ENCODE data around the gene DHX30.
"Not testable (repeated sequence)": the region's sequence is repeated elsewhere in the genome, so short reads cannot be mapped to it uniquely, and the experiment has no call there.

Gene DHX30

GRCh38 chr3:47803480-47804025 lies 615 bp downstream of the DHX30 start:
- no peak for DNase-seq (ENCODE audit: low read depth)

DNA sequence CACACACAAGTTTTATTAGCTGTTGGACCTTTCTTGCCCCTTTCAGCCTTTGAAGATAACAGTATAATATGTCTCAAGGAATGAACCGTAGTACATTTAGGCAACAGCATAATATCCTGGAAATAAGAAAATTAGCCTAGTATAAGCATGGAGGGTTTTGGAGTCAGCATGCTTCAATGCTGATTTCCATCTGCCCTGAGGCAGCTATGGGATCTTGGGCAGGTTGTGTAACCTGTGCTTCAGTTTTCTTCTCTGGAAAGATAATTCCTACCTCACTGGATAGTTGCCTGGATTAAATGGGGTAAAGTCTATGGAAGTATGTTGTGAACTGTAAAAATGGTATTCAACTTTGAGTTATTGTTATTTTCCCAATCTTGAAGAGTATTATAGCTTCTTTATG lies 1.6 kb downstream of the DHX30 start:
- DNase-seq (ENCODE audit: low read depth): no peak

GRCh38 chr3:47813551-47814177 lies 10.7 kb downstream of the DHX30 start:
- no peak for DNase-seq (ENCODE audit: low read depth)

DNA sequence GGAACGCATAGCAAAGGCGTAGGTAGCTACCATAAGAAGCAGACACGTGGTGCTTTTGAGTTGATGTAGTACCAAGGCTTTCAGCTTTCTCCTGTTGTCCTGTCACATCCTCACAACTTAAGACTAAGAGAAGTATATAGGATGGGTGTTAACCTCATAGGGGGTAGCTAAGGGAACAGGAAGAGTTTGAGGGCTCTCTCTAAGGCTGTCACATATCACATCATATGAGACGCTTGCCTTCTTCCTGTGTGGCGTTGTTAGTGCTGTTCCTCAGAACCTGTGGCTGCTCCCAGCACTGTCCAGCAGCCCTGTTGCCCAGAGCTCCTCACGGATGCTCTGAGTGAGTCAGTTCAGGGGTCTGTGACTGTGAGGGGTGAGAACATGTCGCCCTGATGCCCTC lies 14.7 kb downstream of the DHX30 start:
- no peak for DNase-seq (ENCODE audit: low read depth)

DNA sequence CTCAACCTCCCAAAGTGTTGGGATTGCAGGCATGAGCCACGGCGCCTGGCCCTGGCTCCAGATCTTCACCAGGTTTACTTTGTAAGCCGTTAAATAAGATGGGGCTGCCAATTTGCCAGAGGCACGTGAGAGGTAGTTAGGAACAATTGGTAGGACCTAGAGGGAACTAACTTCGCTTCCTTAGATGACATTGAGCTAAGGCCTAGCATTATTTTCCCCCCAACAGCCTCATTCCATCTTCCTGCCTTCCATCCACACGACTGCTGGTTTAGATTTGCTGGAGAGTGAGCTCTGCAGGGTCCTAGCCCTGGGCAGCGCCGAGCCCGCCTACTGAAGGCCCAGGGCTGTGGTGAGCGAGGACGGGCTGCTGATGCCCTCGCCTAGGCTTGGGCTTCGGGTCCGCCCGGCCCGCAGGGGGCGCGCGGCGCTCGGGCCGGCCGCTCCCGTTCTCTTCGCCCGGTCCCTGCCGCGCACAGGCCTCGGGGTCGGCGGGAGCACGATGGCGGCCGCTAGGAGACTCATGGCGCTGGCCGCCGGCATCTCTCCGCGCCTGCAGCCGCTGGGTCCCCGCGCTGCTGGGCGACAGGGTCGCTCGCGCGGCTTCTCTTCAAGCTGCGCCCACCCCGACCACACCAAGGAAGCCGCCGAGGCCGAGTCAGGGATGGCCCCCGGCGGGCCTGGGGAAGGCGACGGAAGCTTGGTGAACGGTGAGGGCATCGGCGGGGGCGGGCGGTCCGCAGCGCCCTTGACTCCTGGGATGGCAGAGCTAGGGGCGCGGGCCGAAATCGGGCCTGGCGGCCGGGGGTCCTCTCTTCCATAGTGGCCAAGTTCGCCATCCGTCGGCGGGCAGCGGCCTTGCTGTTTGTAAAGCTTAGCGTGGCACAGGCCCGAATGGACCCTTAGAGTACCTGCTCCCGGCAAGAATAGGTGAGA lies 21.9 kb downstream of the DHX30 start:
- DNase-seq (ENCODE audit: low read depth): peak; percentile 35

DNA sequence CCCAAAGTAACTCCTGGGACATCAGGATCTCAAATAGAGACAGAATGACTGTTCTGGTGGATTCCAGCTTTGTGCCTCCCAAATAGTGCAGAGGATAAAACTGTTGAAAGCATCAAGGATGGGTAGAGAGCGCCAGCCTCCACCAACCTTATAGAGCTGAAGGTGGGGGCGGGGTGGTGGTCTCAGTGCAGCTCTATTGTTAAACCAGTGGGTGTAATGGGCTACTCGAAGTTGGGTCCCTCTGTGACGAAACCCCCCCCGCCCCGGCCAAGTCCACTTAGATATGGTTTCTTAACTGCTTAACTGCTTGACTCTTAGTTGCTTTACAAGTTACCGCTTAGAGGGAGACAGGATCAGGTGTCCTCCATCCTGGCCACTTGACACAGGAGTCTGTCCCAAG lies 22.7 kb downstream of the DHX30 start:
- no peak for DNase-seq (ENCODE audit: low read depth)

DNA sequence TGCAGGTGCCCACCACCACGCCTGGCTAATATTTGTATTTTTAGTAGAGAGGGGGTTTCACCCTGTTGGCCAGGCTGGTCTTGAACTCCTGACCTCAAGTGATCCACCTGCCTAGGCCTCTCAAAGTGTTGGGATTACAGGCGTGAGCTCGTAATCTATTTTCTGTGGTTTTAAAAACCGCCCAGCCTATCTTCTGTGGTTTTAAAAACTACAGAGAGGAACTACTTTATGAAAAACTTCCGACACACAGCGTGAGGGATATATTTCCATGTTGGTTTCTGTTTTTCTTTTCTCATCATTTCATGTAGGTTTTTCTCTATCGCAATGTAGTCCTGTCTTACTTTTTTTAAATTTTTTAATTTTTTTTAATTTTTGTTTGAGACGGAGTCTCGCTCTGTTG lies 26.5 kb downstream of the DHX30 start:
- not testable (repeated sequence) for DNase-seq (ENCODE audit: low read depth)

GRCh38 chr3:47836986-47837385 lies 34.0 kb downstream of the DHX30 start:
- no peak for DNase-seq (ENCODE audit: low read depth)

- no peak for DNase-seq (ENCODE audit: low read depth)
Observed at GRCh38 chr3:47838503-47838902, 35.6 kb downstream of the DHX30 start.

DNA sequence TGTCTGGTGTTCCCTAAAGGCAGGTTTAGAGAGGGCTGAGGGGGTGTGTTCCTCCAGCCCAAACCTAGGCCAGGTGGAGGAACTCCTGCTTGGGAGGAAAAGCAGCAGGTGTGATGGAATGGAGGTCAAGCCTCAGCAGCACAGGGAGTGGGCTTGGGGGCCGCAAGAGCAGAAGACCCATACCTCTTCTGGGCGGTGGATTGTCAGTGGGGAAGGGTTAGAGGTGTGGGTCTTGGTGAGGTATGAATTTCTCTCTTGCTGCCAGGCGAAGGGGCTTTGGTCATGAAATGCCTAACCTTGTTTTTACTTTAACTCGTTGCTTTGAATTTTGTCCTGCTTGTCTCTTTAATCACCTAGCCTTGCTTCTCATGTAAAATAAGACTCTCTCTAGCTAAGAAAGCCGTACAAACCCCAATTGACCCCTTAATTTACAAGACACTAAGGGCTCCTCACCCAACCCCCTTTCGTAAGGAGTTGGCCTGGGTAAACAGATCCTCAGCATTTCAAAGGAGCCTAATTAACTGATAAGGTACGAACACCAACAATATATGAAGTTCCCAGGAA lies 38.9 kb downstream of the DHX30 start:
- DNase-seq (ENCODE audit: low read depth): no peak

DNA sequence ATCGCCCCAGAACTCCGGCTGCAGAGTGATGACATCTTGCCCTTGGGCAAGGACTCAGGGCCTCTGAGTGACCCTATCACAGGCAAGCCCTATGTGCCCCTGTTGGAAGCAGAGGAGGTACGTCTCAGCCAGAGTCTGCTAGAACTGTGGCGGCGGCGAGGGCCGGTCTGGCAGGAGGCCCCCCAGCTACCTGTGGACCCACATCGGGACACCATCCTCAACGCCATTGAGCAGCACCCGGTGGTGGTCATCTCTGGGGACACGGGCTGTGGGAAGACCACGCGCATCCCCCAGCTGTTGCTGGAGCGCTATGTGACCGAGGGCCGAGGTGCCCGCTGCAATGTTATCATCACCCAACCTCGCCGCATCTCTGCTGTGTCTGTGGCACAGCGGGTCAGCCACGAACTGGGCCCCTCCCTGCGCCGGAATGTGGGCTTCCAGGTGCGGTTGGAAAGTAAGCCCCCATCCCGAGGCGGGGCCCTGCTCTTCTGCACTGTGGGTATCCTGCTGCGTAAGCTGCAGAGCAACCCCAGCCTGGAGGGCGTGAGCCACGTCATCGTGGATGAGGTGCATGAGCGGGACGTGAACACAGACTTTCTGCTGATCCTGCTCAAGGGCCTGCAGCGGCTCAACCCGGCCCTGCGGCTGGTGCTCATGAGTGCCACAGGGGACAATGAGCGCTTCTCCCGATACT lies 43.4 kb downstream of the DHX30 start:
- DNase-seq (ENCODE audit: low read depth): no peak

GRCh38 chr3:47846880-47847248 lies 43.9 kb downstream of the DHX30 start:
- no peak for DNase-seq (ENCODE audit: low read depth)

GRCh38 chr3:47847260-47847659 lies 44.3 kb downstream of the DHX30 start:
- DNase-seq (ENCODE audit: low read depth): no peak

- no peak for DNase-seq (ENCODE audit: low read depth)
Observed at GRCh38 chr3:47847801-47848518, 45.0 kb downstream of the DHX30 start.

DNA sequence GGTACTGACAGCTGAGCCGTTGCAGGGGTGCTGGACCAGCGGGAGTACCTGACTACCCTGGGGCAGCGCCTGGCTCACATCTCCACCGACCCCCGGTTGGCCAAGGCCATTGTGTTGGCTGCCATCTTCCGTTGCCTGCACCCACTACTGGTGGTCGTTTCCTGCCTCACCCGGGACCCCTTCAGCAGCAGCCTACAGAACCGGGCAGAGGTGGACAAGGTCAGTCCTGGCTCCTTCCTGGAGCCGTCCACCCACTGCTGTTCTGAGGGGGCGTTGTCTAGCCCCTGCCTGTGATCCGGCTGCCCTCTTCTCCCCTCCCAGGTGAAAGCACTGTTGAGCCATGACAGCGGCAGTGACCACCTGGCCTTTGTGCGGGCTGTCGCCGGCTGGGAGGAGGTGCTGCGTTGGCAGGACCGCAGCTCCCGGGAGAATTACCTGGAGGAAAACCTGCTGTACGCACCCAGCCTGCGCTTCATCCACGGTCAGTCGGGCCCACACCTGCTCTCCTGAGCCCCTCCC lies 45.7 kb downstream of the DHX30 start:
- no peak for DNase-seq (ENCODE audit: low read depth)

DNA sequence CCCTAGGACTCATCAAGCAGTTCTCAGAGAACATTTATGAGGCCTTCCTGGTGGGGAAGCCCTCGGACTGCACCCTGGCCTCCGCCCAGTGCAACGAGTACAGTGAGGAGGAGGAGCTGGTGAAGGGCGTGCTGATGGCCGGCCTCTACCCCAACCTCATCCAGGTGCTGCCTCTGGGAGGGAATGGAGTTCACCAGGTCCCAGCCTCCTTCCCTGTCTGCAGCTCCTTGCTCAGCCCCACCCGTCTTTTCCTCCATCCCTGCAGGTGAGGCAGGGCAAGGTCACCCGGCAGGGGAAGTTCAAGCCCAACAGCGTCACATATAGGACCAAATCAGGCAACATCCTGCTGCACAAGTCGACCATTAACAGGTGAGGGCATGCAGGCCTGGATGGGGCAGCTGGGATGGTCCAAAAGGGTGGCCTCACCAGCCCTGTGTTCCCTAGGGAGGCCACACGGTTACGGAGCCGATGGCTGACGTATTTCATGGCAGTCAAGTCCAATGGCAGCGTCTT lies 46.3 kb downstream of the DHX30 start:
- DNase-seq (ENCODE audit: low read depth): no peak

GRCh38 chr3:47849699-47850563 lies 47.0 kb downstream of the DHX30 start:
- DNase-seq (ENCODE audit: low read depth): no peak

DNA sequence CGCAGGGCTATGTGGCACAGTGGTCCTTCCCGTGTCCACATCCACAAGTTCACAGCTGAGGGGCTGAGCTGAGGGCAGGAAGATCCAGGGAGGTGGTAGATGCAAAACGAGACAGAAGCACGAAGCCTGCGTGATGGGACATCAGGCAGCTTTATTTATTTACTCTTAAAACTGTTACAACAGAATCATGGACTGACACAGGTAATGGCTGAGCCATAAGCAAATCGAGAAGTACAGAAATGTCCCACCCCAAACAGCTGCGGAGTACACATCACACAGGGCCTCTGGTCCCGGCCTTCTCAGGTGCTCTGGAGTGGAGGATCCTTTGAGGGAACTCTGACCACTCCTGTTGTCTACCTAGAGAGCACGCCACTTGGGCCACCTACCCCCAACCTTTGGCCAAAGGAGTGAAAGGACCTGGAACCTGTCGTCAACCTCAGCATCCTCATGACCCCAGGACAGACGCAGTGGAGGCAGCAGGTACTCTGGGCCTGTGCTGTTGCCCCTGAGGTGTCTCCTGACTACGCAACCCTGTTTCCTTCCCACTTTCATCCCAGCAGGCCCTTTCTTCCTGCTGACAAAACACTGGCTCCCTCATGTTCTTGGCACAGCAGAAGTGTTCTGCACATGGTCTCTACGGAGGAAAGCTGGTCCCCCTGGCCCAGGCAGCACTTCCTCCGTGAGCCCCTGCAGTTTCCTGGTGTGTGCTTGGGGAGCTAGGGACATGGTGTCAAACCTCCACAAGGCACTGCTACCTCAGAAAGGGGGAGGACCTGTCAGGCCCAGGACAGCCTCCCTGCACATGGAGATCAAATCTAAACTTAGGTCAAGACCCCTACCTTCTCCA lies 47.8 kb downstream of the DHX30 start:
- no peak for DNase-seq (ENCODE audit: low read depth)

DNA sequence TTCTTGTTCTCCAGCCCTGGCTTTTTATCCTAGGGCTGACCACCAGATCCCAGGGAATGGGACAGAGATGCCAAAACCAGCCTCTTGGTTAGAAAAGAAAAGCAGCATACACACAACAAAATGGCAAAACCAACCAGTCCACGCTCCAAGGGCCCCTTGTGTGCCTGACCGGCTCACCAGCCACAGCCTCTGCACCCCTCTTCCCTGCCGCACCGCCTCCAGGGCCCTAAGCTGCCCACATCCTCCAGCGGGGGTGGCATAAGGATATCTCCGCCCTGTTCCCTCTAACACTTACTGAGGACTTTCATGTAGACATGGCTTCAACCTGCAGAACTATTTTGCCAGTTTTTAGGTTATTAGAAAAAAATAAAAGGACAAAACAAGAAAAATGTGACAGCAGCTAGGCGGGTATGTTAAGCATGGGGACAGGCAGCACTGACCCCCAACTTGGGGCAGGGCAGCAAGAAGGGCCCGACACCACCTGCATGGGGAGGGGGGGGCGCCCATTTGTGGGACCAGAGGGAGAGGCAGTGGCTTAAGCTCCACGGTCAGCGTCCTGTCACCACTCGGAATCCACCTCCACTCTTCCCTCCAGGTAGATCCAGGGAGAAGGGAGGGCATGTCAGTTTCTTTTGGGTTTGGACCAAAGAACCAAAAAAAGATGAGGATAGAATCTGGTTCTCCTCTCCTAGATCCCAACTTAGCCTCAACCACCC lies 49.1 kb downstream of the DHX30 start:
- DNase-seq (ENCODE audit: low read depth): no peak

Data from stimulated activated CD8-positive, alpha-beta memory T cell treated with anti-CD3 and anti-CD28 coated beads, Interleukin-7, amount 100 ng/mL, for 24 hours (primary cell).